Large intestine (tissue), 3 donors: ENCODE results near the gene UBXN7. TPM values are rescaled to one million over a fixed set of nuclear protein-coding genes. Genes with fewer than 3 reads are reported as not detected.

Experiments used
- DNase-seq, 2 donors: peaks; one replicate each; pipeline versions ENCODE4 v3.0.0 to v3.0.0-alpha.2; 2013
- H3K27ac ChIP-seq: one replicate; pipeline ENCODE4 v1.5.1; 2013; ENCODE audit warnings: low read length
- H3K27me3 ChIP-seq: 2 replicates; pipeline ENCODE4 v1.6.1; 2013; ENCODE audit warnings: low read length; ENCODE audit not compliant: control insufficient read depth, insufficient read depth
- H3K36me3 ChIP-seq: 2 replicates; pipeline ENCODE4 v1.6.1; 2013; ENCODE audit warnings: low read length; ENCODE audit not compliant: control insufficient read depth, insufficient read depth
- H3K4me1 ChIP-seq: one replicate; pipeline ENCODE4 v1.6.1; 2013; ENCODE audit warnings: low read length; ENCODE audit not compliant: control insufficient read depth, insufficient read depth
- H3K4me3 ChIP-seq: one replicate; pipeline ENCODE4 v1.5.1; 2013; ENCODE audit warnings: low read length
- H3K9me3 ChIP-seq: one replicate; pipeline ENCODE4 v1.6.1; 2013; ENCODE audit warnings: mild to moderate bottlenecking, low read depth, low read length, moderate library complexity; ENCODE audit not compliant: control insufficient read depth
- WGBS: methylation state at CpG from one replicate; pipeline ENCODE4 v1.1.5; 2013; ENCODE audit warnings: low lambda C conversion rate; ENCODE audit not compliant: insufficient coverage; 5-methylcytosine and 5-hydroxymethylcytosine counted together
- polyA plus RNA-seq: library from polyadenylated mRNA; unstranded; fragments of 120-200 nt; gene quantifications from one replicate; pipeline ENCODE4 v1.2.1, GENCODE V29; 2013

Gene UBXN7
- polyA plus RNA-seq, 1 donor = 25.5 TPM

- Histone ChIP-seq H3K4me3 (no peak overlapping the region), H3K36me3 (no peaks in the 10 kb centered on the region), H3K4me1 (no peaks in the 10 kb centered on the region), H3K27ac (no peak overlapping the region), H3K27me3 (no peaks in the 10 kb centered on the region), H3K9me3 (peaks cover 7% of the 10 kb centered on the region)
- WGBS = 87% methylated on average over 3 of the region's 7 CpGs
- DNase-seq = no peak
Measured at GRCh38 chr3:196341137-196341536, 91.1 kb downstream of the UBXN7 start.

GRCh38 chr3:196340466-196340865 lies 91.8 kb downstream of the UBXN7 start:
- Histone ChIP-seq H3K9me3 (peaks cover 7% of the 10 kb centered on the region), H3K4me1 (no peaks in the 10 kb centered on the region), H3K4me3 (no peak overlapping the region), H3K27ac (no peak overlapping the region), H3K27me3 (no peaks in the 10 kb centered on the region), H3K36me3 (no peaks in the 10 kb centered on the region)
- no peak for DNase-seq
- WGBS = no CpG with 5 or more reads among the region's 2 CpGs

GRCh38 chr3:196339493-196340254 lies 92.6 kb downstream of the UBXN7 start:
- Histone ChIP-seq H3K27ac (no peak overlapping the region), H3K4me1 (no peaks in the 10 kb centered on the region), H3K4me3 (no peak overlapping the region), H3K36me3 (no peaks in the 10 kb centered on the region), H3K27me3 (no peaks in the 10 kb centered on the region), H3K9me3 (peaks cover 7% of the 10 kb centered on the region)
- 100% methylated on average over 2 of the region's 21 CpGs for WGBS
- DNase-seq = no peak

- Histone ChIP-seq H3K4me1 (no peaks in the 10 kb centered on the region), H3K27me3 (no peaks in the 10 kb centered on the region), H3K4me3 (no peak overlapping the region), H3K36me3 (no peaks in the 10 kb centered on the region), H3K27ac (no peak overlapping the region), H3K9me3 (peaks cover 7% of the 10 kb centered on the region)
- DNase-seq = no peak
- no CpG with 5 or more reads among the region's 6 CpGs for WGBS
Measured at GRCh38 chr3:196339044-196339443, 93.2 kb downstream of the UBXN7 start.

- no peak for DNase-seq
- Histone ChIP-seq H3K27me3 (no peaks in the 10 kb centered on the region), H3K4me1 (no peaks in the 10 kb centered on the region), H3K4me3 (no peak overlapping the region), H3K9me3 (peaks cover 7% of the 10 kb centered on the region), H3K27ac (no peak overlapping the region), H3K36me3 (no peaks in the 10 kb centered on the region)
- 94% methylated on average over 5 of the region's 17 CpGs for WGBS
Measured at GRCh38 chr3:196336319-196337145, 95.7 kb downstream of the UBXN7 start.

GRCh38 chr3:196335503-196335948 lies 96.7 kb downstream of the UBXN7 start:
- no peak overlapping the region for H3K4me3 ChIP-seq
- no peaks in the 10 kb centered on the region for H3K4me1 ChIP-seq
- H3K27me3 ChIP-seq = no peaks in the 10 kb centered on the region
- no CpG with 5 or more reads among the region's 12 CpGs for WGBS
- peaks cover 7% of the 10 kb centered on the region for H3K9me3 ChIP-seq
- H3K27ac ChIP-seq = no peak overlapping the region
- H3K36me3 ChIP-seq = no peaks in the 10 kb centered on the region
- no peak for DNase-seq

GRCh38 chr3:196334982-196335381 lies 97.2 kb downstream of the UBXN7 start:
- no CpG with 5 or more reads among the region's 1 CpG for WGBS
- H3K4me3 ChIP-seq = no peak overlapping the region
- no peak for DNase-seq

GRCh38 chr3:196332168-196332567 lies 100.1 kb downstream of the UBXN7 start:
- no peaks in the 10 kb centered on the region for H3K36me3 ChIP-seq
- no peaks in the 10 kb centered on the region for H3K4me1 ChIP-seq
- 100% methylated on average over 1 of the region's 8 CpGs for WGBS
- H3K27me3 ChIP-seq = no peaks in the 10 kb centered on the region
- DNase-seq = no peak
- H3K27ac ChIP-seq = no peak overlapping the region
- no peak overlapping the region for H3K4me3 ChIP-seq
- no peaks in the 10 kb centered on the region for H3K9me3 ChIP-seq

More at GRCh38 chr3:196334982-196335381, 97.2 kb downstream of the UBXN7 start:
- Histone ChIP-seq H3K36me3 (no peaks in the 10 kb centered on the region), H3K4me1 (no peaks in the 10 kb centered on the region), H3K27me3 (no peaks in the 10 kb centered on the region), H3K9me3 (peaks cover 7% of the 10 kb centered on the region), H3K27ac (no peak overlapping the region)

GRCh38 chr3:196327405-196327804 lies 104.8 kb downstream of the UBXN7 start:
- Histone ChIP-seq H3K9me3 (no peaks in the 10 kb centered on the region), H3K4me3 (no peak overlapping the region), H3K36me3 (no peaks in the 10 kb centered on the region), H3K27me3 (no peaks in the 10 kb centered on the region), H3K27ac (no peak overlapping the region), H3K4me1 (no peaks in the 10 kb centered on the region)
- no peak for DNase-seq
- no CpG with 5 or more reads among the region's 6 CpGs for WGBS

GRCh38 chr3:196326936-196327335 lies 105.3 kb downstream of the UBXN7 start:
- no peaks in the 10 kb centered on the region for H3K9me3 ChIP-seq
- no peaks in the 10 kb centered on the region for H3K27me3 ChIP-seq
- no peaks in the 10 kb centered on the region for H3K36me3 ChIP-seq
- WGBS = no CpG with 5 or more reads among the region's 9 CpGs
- no peak overlapping the region for H3K4me3 ChIP-seq
- no peak overlapping the region for H3K27ac ChIP-seq
- DNase-seq = no peak
- H3K4me1 ChIP-seq = no peaks in the 10 kb centered on the region
